Activated CD4-positive, alpha-beta T cell treated with anti-CD3 and anti-CD28 coated beads, Interleukin-2, amount 50 U/mL, for 1 hour (primary cell): Measurements from ENCODE around the gene LEPROT.

Experiments
- DNase-seq: peaks from one replicate; pipeline ENCODE4 v3.0.0-alpha.2; 2020

LEPROT gene

GRCh38 chr1:65479554-65480204 is 59.2 kb downstream of the LEPROT start:
- no peak for DNase-seq

- no peak for DNase-seq
These were observed 60.4 kb downstream of the LEPROT start for GRCh38 chr1:65480684-65481405.

- no peak for DNase-seq
These were observed 63.7 kb downstream of the LEPROT start for GRCh38 chr1:65483993-65484754.
